Adrenal gland (tissue), 5 donors: Measurements from ENCODE around the gene HNRNPA3.

ENCODE experiments used
- POLR2A ChIP-seq, 2 donors: fragments of 450-650 bp; IDR thresholded peaks; one replicate each; pipeline ENCODE4 v1.6.1; 2017; ENCODE audit warnings: antibody characterized with exemption in 2 of 2, mild to moderate bottlenecking in 2 of 2, moderate library complexity in 1 of 2
- TF ChIP-seq, protein P1 (sequence below), 6 experiments: fragments of 450-650 bp in 4 of 6; fragments of 200-600 bp in 2 of 6; sonication (generic) in 1 of 6; IDR thresholded peaks; 1 replicate in 5 of 6; 2 replicates in 1 of 6; pipeline versions ENCODE4 v1.5.1 to v1.8.0; 2016 to 2021; ENCODE audit warnings: antibody characterized with exemption in 6 of 6, mild to moderate bottlenecking in 2 of 6, moderate library complexity in 1 of 6
- donor health status: DM: no; HTN: no; CAD: no.

DNA sequence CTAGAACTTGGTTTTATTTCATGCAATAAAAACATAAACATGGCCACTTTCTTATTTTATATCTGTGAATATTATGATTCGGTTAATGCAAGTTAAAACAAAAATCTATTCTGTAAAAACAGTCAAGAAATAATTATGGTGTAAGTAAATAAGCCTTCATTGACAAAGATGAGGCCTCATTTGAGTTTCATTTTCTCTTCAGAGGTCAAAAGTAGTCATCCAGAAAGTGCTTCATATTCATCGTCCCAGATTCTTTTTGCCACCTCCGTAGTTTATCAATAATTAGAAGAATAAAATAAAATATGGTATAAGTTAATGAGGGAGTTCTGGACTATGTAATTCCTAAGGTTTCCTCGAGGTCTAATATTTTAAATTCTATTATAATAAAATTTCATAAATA lies 19.4 kb upstream of the HNRNPA3 start:
- TF ChIP-seq, protein P1, sequence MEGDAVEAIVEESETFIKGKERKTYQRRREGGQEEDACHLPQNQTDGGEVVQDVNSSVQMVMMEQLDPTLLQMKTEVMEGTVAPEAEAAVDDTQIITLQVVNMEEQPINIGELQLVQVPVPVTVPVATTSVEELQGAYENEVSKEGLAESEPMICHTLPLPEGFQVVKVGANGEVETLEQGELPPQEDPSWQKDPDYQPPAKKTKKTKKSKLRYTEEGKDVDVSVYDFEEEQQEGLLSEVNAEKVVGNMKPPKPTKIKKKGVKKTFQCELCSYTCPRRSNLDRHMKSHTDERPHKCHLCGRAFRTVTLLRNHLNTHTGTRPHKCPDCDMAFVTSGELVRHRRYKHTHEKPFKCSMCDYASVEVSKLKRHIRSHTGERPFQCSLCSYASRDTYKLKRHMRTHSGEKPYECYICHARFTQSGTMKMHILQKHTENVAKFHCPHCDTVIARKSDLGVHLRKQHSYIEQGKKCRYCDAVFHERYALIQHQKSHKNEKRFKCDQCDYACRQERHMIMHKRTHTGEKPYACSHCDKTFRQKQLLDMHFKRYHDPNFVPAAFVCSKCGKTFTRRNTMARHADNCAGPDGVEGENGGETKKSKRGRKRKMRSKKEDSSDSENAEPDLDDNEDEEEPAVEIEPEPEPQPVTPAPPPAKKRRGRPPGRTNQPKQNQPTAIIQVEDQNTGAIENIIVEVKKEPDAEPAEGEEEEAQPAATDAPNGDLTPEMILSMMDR (IDR thresholded peaks at IDR 0.05): no peak
- no peak for TF ChIP-seq POLR2A (IDR thresholded peaks at IDR 0.05)
